Mesenchymal stem cell (in vitro differentiated cells and primary cell): ENCODE data around the gene TRIO.

ENCODE experiments used
- DNase-seq: peaks from one replicate; pipeline ENCODE4 v3.0.0-alpha.2; 2013
- H2AFZ ChIP-seq: one replicate; pipeline ENCODE4 v1.6.1; 2013; ENCODE audit warnings: low read depth, mild to moderate bottlenecking, control low read depth, inconsistent platforms, low read length, moderate library complexity
- H2AK5ac ChIP-seq: 2 replicates; pipeline ENCODE4 v1.6.1; 2013; ENCODE audit warnings: low read length, moderate library complexity, mild to moderate bottlenecking, inconsistent platforms; ENCODE audit not compliant: severe bottlenecking
- H2BK120ac ChIP-seq: one replicate; pipeline ENCODE4 v1.6.1; 2013; ENCODE audit warnings: low read depth, mild to moderate bottlenecking, inconsistent platforms, low read length, moderate library complexity
- H2BK12ac ChIP-seq, 2 experiments: one replicate each; pipeline ENCODE4 v1.6.1; 2013; ENCODE audit warnings: inconsistent platforms in 2 of 2, low read length in 2 of 2, mild to moderate bottlenecking in 2 of 2, moderate library complexity in 2 of 2, control low read depth in 1 of 2
- H2BK15ac ChIP-seq: one replicate; pipeline ENCODE4 v1.6.1; 2013; ENCODE audit warnings: mild to moderate bottlenecking, low read depth, inconsistent platforms; ENCODE audit not compliant: poor library complexity, severe bottlenecking
- H2BK5ac ChIP-seq: 2 replicates; pipeline ENCODE4 v1.6.1; 2013; ENCODE audit warnings: low read depth, mild to moderate bottlenecking, low read length, control low read depth, inconsistent platforms; ENCODE audit not compliant: poor library complexity, severe bottlenecking
- H3K14ac ChIP-seq, 2 experiments: one replicate each; pipeline ENCODE4 v1.6.1; 2013; ENCODE audit warnings: inconsistent platforms in 2 of 2, low read length in 2 of 2, control low read depth in 1 of 2, mild to moderate bottlenecking in 1 of 2, moderate library complexity in 1 of 2
- H3K18ac ChIP-seq, 2 experiments: one replicate each; pipeline ENCODE4 v1.6.1; 2013; ENCODE audit warnings: inconsistent platforms in 2 of 2, low read length in 2 of 2, control low read depth in 1 of 2, low read depth in 1 of 2, mild to moderate bottlenecking in 1 of 2
- H3K23ac ChIP-seq, 2 experiments: one replicate each; pipeline ENCODE4 v1.6.1; 2013; ENCODE audit warnings: inconsistent platforms in 2 of 2, low read length in 2 of 2, mild to moderate bottlenecking in 2 of 2, moderate library complexity in 2 of 2, control low read depth in 1 of 2
- H3K27ac ChIP-seq: 2 replicates; pipeline ENCODE4 v1.5.1; 2013; ENCODE audit warnings: mild to moderate bottlenecking, moderate library complexity, low read length, control low read depth, inconsistent platforms; ENCODE audit not compliant: poor library complexity, severe bottlenecking
- H3K27me3 ChIP-seq, 2 experiments: 2 replicates each; pipeline versions ENCODE4 v1.6.1 to v1.7.0; 2013; ENCODE audit warnings: low read length in 2 of 2, mild to moderate bottlenecking in 2 of 2, moderate library complexity in 2 of 2, control low read depth in 1 of 2, inconsistent platforms in 1 of 2; ENCODE audit not compliant: control insufficient read depth in 1 of 2, insufficient read depth in 1 of 2
- H3K36me3 ChIP-seq, 2 experiments: 2 replicates each; pipeline versions ENCODE4 v1.6.1 to v1.7.0; 2013; ENCODE audit warnings: low read length in 2 of 2, control low read depth in 1 of 2, inconsistent platforms in 1 of 2, low read depth in 1 of 2, mild to moderate bottlenecking in 1 of 2; ENCODE audit not compliant: insufficient read depth in 2 of 2, control insufficient read depth in 1 of 2
- H3K4ac ChIP-seq, 2 experiments: one replicate each; pipeline ENCODE4 v1.6.1; 2013; ENCODE audit warnings: inconsistent platforms in 2 of 2, low read length in 2 of 2, mild to moderate bottlenecking in 2 of 2, moderate library complexity in 2 of 2, control low read depth in 1 of 2, low read depth in 1 of 2
- H3K4me1 ChIP-seq: 2 replicates; pipeline ENCODE4 v1.6.1; 2013; ENCODE audit warnings: low read depth, low read length, control low read depth; ENCODE audit not compliant: control insufficient read depth, insufficient read depth
- H3K4me2 ChIP-seq: 2 replicates; pipeline ENCODE4 v1.6.1; 2013; ENCODE audit warnings: low read length, mild to moderate bottlenecking, inconsistent platforms; ENCODE audit not compliant: poor library complexity, severe bottlenecking
- H3K4me3 ChIP-seq, 2 experiments: 2 replicates each; pipeline versions ENCODE4 v1.5.1 to v1.7.0; 2013; ENCODE audit warnings: low read length in 2 of 2, mild to moderate bottlenecking in 2 of 2, control low read depth in 1 of 2, low read depth in 1 of 2; ENCODE audit not compliant: insufficient read depth in 1 of 2
- H3K79me1 ChIP-seq: replicated peaks from 2 replicates; pipeline ENCODE4 v1.6.1; 2013; ENCODE audit warnings: mild to moderate bottlenecking, control low read depth, low read length, inconsistent platforms; ENCODE audit not compliant: poor library complexity, severe bottlenecking
- H3K9ac ChIP-seq: 2 replicates; pipeline ENCODE4 v1.7.0; 2013; ENCODE audit warnings: mild to moderate bottlenecking, low read length, moderate library complexity
- H3K9me3 ChIP-seq: 2 replicates; pipeline ENCODE4 v1.7.0; 2013; ENCODE audit warnings: mild to moderate bottlenecking, low read length; ENCODE audit not compliant: control insufficient read depth
- H4K8ac ChIP-seq: one replicate; pipeline ENCODE4 v1.6.1; 2013; ENCODE audit warnings: inconsistent platforms, mild to moderate bottlenecking, low read length, moderate library complexity
- H4K91ac ChIP-seq: one replicate; pipeline ENCODE4 v1.6.1; 2013; ENCODE audit warnings: mild to moderate bottlenecking, low read length, inconsistent platforms
- WGBS: methylation state at CpG from one replicate; pipeline ENCODE4 v1.1.7; 2013; ENCODE audit warnings: mixed read lengths; 5-methylcytosine and 5-hydroxymethylcytosine counted together

TRIO gene

DNA sequence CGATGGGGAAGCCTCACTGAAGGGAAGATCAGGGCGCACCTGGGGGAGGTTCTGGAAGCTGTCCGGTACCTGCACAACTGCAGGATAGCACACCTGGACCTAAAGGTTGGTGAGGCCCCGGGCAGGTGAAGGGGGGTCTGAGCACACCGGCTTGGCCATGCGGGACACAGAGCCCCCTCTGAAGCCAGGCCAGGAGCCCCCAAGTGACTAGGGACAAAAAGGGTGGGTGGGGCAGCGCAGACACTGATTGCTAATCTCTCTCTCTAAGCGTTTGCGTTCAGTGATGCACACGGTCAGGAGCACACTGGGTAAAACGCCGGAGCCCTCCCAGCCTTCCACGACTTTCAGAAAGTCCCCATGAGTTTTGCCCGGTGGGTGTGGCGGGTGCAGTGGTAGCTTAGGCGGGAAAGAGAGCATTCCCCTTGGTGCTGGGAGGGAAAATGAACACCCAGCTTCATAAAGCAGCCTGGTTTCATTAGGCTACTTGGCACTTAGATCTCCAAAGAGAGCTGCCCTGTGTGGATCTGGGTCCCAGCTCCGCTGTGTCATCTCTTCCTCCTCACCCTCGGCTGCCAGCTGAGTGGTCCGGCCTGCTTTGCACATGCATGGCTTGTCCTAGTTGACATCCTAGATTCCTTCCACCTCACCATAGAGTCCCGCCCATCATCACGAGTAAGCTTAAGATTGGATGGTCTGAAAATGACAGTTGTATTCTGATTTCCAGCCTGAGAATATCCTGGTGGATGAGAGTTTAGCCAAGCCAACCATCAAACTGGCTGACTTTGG lies 364.2 kb downstream of the TRIO start:
- Histone ChIP-seq H2BK12ac (no peak overlapping the region), H3K14ac (no peak overlapping the region), H3K9me3 (no peaks in the 10 kb centered on the region), H2AK5ac (no peak overlapping the region), H3K36me3 (peaks cover 80 to 83% of the 10 kb centered on the region in 2 experiments), H2BK5ac (no peak overlapping the region), H3K4me2 (no peak overlapping the region), H3K4me3 (no peak overlapping the region), H2BK120ac (no peak overlapping the region), H3K27me3 (no peaks in the 10 kb centered on the region), H3K4me1 (peaks cover 5% of the 10 kb centered on the region), H2BK15ac (no peak overlapping the region), H4K8ac (no peak overlapping the region), H3K9ac (no peak overlapping the region), H3K79me1 (peaks cover 33% of the 10 kb centered on the region), H3K18ac (no peak overlapping the region), H3K4ac (no peak overlapping the region), H4K91ac (no peak overlapping the region), H3K27ac (no peak overlapping the region), H2AFZ (no peak overlapping the region), H3K23ac (no peak overlapping the region)
- 96% methylated on average over 18 of the region's 21 CpGs for WGBS
- DNase-seq, result no peak

DNA sequence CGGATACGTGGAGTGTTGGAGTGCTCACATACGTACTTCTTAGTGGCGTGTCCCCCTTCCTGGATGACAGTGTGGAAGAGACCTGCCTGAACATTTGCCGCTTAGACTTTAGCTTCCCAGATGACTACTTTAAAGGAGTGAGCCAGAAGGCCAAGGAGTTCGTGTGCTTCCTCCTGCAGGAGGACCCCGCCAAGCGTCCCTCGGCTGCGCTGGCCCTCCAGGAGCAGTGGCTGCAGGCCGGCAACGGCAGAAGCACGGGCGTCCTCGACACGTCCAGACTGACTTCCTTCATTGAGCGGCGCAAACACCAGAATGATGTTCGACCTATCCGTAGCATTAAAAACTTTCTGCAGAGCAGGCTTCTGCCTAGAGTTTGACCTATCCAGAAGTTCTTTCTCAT lies 364.9 kb downstream of the TRIO start:
- Histone ChIP-seq H4K91ac (no peak overlapping the region), H3K36me3 (peaks cover 73 to 76% of the 10 kb centered on the region in 2 experiments), H3K9ac (no peak overlapping the region)

GRCh38 chr5:14509556-14509955 lies 366.4 kb downstream of the TRIO start:
- H2AFZ ChIP-seq, result no peak overlapping the region
- no peak overlapping the region for H4K8ac ChIP-seq
- peaks cover 58 to 61% of the 10 kb centered on the region in 2 experiments for H3K36me3 ChIP-seq
- H3K4me3 ChIP-seq, result no peak overlapping the region
- WGBS, result 97% methylated on average over 11 of the region's 11 CpGs
- H3K79me1 ChIP-seq, result peaks cover 20% of the 10 kb centered on the region
- no peak for DNase-seq
- no peaks in the 10 kb centered on the region for H3K27me3 ChIP-seq
- H3K27ac ChIP-seq, result no peak overlapping the region
- H3K4me1 ChIP-seq, result peaks cover 5% of the 10 kb centered on the region
- H2BK120ac ChIP-seq, result no peak overlapping the region
- H3K9ac ChIP-seq, result no peak overlapping the region
- no peak overlapping the region for H3K4me2 ChIP-seq
- H3K4ac ChIP-seq, result no peak overlapping the region
- no peak overlapping the region for H2AK5ac ChIP-seq
- no peak overlapping the region for H4K91ac ChIP-seq
- H2BK15ac ChIP-seq, result no peak overlapping the region
- H3K14ac ChIP-seq, result no peak overlapping the region
- no peak overlapping the region for H3K23ac ChIP-seq
- H2BK5ac ChIP-seq, result no peak overlapping the region
- no peak overlapping the region for H2BK12ac ChIP-seq
- H3K18ac ChIP-seq, result no peak overlapping the region
- H3K9me3 ChIP-seq, result no peaks in the 10 kb centered on the region

More for the DNA sequence above, 364.9 kb downstream of the TRIO start:
- no peak overlapping the region for H3K14ac ChIP-seq
- H3K4ac ChIP-seq, result no peak overlapping the region
- H2AFZ ChIP-seq, result no peak overlapping the region
- no peak overlapping the region for H2BK15ac ChIP-seq
- no peak overlapping the region for H4K8ac ChIP-seq
- WGBS, result 98% methylated on average over 20 of the region's 20 CpGs
- H3K4me3 ChIP-seq, result no peak overlapping the region
- H2BK12ac ChIP-seq, result no peak overlapping the region
- no peak overlapping the region for H3K23ac ChIP-seq
- H2AK5ac ChIP-seq, result no peak overlapping the region
- no peaks in the 10 kb centered on the region for H3K27me3 ChIP-seq
- no peak overlapping the region for H2BK5ac ChIP-seq
- H2BK120ac ChIP-seq, result no peak overlapping the region
- H3K27ac ChIP-seq, result no peak overlapping the region
- H3K4me2 ChIP-seq, result no peak overlapping the region
- H3K4me1 ChIP-seq, result peaks cover 5% of the 10 kb centered on the region
- peaks cover 28% of the 10 kb centered on the region for H3K79me1 ChIP-seq
- no peaks in the 10 kb centered on the region for H3K9me3 ChIP-seq
- no peak overlapping the region for H3K18ac ChIP-seq
- no peak for DNase-seq

DNA sequence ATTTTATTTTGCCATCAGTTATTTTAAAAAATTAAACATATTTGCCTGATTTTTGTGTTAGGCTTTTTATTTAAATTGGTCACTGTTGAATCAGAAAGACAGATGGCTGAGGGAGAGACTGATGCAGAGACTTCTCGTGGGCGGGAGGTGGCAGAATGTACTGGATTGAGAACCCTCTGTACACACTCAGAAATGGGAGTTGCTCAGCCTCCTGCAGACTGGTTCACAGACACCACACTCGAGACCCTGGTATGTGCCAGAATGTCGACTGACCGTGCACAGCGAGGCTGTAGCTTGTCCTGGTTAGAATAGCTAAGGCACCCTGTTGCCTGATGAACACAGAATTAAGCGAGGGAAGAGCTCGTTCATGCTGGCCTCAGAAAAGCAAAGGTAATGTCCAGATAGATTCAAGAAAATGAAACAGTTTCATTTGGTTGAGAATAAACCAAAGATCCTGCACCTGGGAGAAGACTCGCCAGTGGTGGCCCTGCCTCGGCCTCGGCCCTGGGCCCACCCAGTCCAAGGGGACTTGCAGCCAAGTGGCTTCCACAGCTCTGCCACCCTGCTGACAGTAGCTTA lies 367.1 kb downstream of the TRIO start:
- Histone ChIP-seq H2BK12ac (no peak overlapping the region), H3K27ac (no peak overlapping the region), H3K4me3 (no peak overlapping the region), H3K18ac (no peak overlapping the region), H3K23ac (peak overlapping the region in 1 of 2 experiments; percentile 18), H2BK15ac (no peak overlapping the region), H3K4ac (no peak overlapping the region), H3K4me1 (peaks cover 5% of the 10 kb centered on the region), H3K27me3 (no peaks in the 10 kb centered on the region), H4K91ac (no peak overlapping the region), H2BK5ac (no peak overlapping the region), H2BK120ac (no peak overlapping the region), H3K9me3 (no peaks in the 10 kb centered on the region), H3K9ac (no peak overlapping the region), H2AK5ac (no peak overlapping the region), H4K8ac (no peak overlapping the region), H2AFZ (no peak overlapping the region), H3K36me3 (peaks cover 51 to 54% of the 10 kb centered on the region in 2 experiments), H3K79me1 (peaks cover 16% of the 10 kb centered on the region), H3K14ac (no peak overlapping the region), H3K4me2 (no peak overlapping the region)
- WGBS, result 97% methylated on average over 11 of the region's 11 CpGs
- DNase-seq, result no peak
